Bone marrow (tissue), 2 donors: ENCODE data around the gene TP53RK.
"Not testable (repeated sequence)": the region's sequence is repeated elsewhere in the genome, so short reads cannot be mapped to it uniquely, and the experiment has no call there.

Experiments
- DNase-seq, 2 donors: peaks; one replicate each; lab custom pipeline; 2025; lab: John Stamatoyannopoulos, UW

TP53RK gene

DNA sequence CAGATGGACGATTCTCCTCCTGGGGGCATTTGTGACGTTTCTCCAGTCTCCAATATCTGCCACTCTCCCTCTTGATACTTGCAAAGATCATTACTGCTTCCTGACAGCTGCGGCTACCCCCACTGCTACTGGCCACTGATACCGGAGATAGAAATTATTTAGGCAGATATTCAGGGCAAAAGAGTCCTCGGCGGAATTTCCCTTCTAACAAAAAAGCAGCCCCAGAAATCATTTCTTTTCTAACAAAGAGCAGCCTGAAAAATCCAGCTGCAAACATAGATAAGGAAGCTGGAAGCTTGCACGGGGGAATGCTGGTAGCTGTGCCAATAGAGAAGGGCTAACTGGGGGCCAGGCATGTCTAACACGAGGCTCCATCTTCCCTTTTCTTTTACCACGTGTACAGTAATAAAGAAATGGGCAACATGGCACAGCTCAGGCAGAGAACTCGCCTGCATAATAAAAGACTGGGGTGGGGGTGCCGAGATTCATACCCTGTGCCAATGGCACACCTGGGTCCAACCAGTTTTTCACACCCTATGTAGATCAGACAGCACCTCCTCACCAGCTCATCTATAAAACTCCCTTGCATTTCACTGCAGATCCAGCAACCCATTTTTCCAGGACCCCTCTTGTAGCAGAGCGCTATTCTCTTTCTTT, 6.1 kb downstream of the TP53RK start:
- DNase-seq = no peak

DNA sequence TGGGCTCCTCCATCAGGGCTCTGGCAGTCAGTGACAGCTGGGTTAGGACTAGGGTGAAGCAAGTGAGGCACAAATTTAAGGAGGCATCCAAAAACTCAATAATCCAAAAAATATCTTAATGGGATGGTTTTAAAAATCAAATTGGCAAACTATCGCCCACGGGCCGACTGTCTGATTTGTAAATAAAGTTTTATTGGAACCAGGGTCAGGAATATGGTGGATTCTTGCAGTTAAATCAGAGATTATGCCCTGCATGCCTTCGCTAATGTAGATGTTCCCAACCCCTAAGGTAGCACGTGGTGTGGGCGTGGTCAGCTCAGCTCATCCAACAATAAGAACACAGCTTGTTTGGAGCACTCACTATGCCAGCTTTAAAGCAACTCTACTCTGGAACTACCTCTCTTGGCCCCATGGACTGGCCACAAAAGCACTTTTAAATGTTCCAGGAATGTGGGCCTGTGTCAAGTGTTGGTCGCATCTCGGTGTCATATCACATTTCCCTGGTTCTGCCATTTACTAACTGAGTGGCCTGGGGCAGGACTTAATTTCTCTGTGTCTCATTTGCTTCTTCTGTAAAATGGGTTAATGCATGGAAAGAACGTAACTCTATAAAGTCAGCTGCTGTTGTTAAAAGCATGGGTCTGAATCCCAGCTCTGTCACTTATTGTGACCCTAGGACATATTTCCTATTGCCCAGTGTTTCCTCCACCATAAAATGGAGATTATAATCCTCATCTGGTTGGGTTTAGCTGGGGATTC, 7.0 kb downstream of the TP53RK start:
- DNase-seq = no peak

DNA sequence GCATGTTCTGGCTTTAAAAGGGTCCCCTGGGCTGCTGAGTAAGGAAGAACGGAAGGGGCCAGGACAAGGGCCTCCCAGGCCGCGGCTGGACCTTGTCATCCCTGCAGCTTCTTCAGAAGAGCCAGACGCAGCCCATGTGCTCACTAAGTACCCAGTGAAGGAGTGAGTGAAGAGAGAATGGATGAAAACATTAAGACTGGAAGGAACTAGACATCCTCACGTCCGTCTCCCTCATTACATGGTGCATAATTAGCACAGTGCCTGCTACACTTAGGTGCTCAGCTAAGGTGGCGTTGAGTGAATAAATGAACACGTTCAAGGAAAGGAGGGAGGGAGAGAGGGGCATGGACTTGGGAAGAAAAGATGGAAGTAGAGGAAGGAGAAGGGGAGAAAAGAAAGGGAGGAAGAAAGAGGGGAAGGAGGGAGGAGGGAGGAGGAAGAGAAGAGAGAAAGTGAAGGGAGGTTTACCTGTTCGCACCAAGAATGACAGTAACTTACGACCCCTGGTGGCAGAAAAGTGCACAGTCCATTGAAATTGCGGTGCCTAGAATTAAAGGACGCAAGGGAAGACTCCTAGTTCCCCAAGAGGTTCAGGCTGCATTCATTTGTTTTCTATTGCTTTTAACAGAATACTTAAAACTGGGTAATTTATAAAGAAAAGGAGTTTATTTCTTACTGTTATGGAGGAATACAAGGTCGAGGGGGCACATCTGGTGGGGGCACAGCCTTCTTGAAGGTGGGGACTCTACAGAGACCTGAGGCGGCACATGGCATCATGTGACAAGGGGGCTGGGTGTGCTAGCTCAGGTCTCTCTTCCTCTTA, 8.0 kb downstream of the TP53RK start:
- peak in 1 of 2 donors; percentile 50 for DNase-seq

- no peak for DNase-seq
Measured at GRCh38 chr20:46680684-46681031, 8.6 kb downstream of the TP53RK start.

GRCh38 chr20:46678516-46678915, 10.7 kb downstream of the TP53RK start:
- no peak for DNase-seq

- DNase-seq = no peak
Measured at GRCh38 chr20:46677608-46678007, 11.6 kb downstream of the TP53RK start.

DNA sequence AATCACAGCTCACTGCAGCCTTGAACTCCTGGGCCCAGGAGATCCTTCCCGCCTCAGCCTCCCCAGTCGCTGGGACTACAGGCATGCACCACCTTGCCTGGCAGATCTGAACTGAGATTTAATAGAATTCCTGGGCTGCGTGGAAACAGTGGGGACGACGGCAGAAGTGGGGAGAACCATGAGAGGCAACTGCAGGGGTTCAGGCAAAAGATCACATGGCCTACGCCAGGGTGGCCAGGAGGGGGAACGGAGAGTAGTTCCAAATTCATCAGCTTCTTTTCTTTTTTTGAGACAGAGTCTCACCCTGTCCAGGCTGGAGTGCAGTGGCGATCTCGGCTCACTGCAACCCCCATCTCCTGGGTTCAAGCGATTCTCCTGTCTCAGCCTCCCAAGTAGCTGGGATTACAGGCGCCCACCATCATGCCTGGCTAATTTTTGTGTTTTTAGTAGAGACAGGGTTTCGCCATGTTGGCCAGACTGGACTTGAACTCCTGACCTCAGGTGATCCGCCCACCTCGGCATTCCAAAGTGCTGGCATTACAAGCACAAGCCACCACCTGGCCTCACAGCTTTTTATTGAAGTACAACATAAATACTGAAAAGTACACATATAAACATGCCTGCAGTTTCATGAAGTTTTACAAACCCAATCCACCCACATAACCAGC, 12.5 kb downstream of the TP53RK start:
- not testable (repeated sequence) for DNase-seq

GRCh38 chr20:46674253-46675083, 14.8 kb downstream of the TP53RK start:
- DNase-seq = no peak

DNA sequence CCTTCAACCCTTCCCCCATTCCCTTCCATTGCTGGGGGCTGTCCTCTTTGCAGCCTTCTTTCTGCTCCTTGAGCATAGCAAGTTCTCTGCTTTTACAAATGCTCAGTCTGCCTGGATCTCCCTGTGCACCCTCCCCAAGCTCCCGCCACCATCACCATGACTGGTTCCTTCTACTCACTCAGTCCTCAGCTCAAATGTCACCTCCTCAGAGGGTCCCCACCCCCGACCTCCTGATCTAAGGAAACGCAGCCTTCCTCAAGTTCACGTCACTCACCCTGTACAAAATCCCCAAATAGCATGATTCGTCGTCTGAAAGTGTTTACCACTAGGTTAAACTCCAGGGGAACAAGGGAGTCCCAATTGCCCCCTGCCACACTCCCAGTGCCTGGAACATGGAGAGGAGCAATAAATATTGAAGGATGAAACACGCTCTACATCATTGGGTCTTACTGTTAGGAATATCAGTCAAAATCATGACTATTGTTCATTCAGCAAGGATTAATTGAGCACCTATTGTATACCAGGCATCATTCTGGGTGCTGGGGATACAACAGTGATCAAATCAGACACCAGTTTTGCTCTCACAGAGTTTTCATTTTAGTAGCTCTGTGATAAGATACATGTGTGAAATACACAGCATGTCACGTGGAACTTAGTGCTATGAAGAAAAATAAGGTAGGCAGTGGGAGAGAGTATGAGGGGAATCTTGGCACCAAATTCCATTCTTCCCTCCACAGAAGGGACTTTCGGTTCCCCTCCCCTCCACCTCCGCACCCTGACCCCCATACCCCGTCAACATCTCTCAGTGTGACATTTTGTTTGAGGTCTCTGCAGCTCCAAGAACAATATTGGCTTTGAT, 15.6 kb downstream of the TP53RK start:
- DNase-seq = no peak

- no peak for DNase-seq
Measured at GRCh38 chr20:46672543-46673148, 16.6 kb downstream of the TP53RK start.

DNA sequence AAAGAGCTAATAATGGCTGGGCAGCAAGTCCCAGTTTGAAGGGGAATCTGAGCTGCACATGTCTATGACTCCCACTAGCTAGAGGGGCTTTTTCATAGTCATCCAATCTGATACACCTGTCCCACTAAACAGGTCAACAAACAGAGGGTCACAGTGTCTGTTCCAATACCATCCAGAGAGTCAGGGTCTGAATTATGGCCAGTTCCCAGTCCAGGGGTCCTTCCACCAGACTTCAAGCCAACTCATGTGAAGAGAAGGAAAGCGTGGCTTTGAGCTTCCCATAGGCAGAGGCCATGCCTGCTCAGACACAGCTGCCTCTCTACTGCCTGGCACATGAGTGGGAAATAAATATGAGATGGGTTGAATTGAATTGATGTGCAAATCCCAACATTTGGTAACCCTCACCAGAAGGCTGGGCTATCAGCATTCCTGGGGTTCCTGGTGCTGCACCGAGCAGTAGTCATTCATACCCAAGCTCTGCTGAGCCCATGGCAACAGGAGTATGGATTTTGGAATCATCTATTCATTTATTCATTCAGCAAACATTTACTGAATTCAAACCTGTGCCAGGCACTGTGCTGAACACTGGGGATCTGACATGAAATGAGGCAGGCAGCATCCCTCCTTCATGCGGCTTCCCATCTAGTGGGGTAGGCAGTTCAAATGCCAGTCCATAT, 17.2 kb downstream of the TP53RK start:
- DNase-seq = no peak

- DNase-seq = no peak
Measured at GRCh38 chr20:46670585-46671584, 18.4 kb downstream of the TP53RK start.

GRCh38 chr20:46670228-46670584, 19.0 kb downstream of the TP53RK start:
- no peak for DNase-seq

- DNase-seq = no peak
Measured at GRCh38 chr20:46666818-46667515, 22.3 kb downstream of the TP53RK start.

DNA sequence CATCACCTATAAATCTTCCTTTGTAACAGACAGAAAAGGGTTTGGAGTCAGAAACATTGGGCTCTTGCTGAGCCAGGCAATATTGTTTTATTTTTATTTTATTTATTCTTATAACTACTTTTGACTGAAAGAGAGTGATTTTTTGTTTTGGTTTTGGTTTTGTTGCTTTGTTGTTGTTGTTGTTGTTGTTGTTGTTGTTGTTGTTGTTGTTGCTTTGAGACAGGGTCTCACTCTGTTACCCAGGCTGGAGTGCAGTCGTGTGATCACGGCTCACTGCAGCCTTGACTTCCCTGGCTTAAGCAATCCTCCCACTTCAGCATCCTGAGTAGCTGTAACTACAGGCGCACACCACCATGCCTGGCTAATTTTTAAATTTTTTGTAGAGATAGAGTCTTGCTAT, 22.9 kb downstream of the TP53RK start:
- no peak for DNase-seq

- no peak for DNase-seq
Measured at GRCh38 chr20:46665602-46666001, 23.6 kb downstream of the TP53RK start.

DNA sequence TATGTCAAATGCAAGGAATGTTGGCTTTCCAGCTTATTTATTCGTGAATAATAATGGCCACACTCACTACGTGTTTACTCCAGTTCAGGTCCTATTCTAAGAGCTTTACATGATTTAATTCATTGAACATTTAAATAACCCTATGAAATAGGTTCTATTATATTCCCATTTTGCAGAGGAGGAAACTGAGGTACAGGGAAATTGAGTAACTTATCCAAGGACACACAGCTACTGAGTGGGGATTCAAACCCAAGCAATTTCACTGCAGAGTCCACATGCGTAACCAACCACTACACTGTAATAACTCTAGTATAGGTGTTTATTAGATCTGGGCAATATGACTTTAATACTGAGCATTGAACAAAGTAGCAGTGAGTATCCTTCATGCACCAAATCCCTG, 25.7 kb downstream of the TP53RK start:
- DNase-seq = no peak

DNA sequence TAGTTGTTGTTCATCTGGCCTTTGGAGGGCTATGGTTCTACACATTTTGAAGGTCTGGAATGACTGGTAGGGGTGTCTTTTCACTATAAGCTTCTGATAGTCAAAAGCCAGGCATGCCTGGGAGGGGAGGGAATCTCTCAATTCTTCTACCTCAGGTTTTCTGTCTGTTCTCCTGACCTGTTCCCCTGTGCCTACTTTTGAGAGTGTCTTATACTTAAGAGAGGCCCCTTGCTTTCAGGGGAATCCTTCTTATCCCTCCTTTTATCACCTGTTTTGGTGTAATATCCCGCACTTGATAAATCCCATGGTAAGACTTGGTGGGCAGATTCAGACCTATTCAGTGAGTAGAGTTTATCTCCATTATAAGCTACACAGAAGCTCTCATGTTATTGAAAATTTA, 27.6 kb downstream of the TP53RK start:
- no peak for DNase-seq
